ENCODE measurements around the gene SH3RF1. TPM values are rescaled to one million over a fixed set of nuclear protein-coding genes. Genes with fewer than 3 reads are reported as not detected.

Gene SH3RF1
- total and polyA plus RNA-seq, 2 of the 13 experiments (the other 11 are each of a cell fraction or from before 2014, with no cell fraction given): 3.1 to 3.2 TPM

- TF ChIP-seq ZNF513 (CRISPR knock-in tag; conservative IDR thresholded peaks at IDR 0.05): no peak
- TF ChIP-seq DRAP1 (CRISPR knock-in tag; IDR thresholded peaks at IDR 0.05): no peak
- TF ChIP-seq ELK4 (CRISPR knock-in tag; IDR thresholded peaks at IDR 0.05; ENCODE audit: borderline replicate concordance): no peak
- no peak for TF ChIP-seq ZNF570 (CRISPR knock-in tag; IDR thresholded peaks at IDR 0.05; ENCODE audit: borderline replicate concordance)
Measured at GRCh38 chr4:169144061-169144600, 126.6 kb downstream of the SH3RF1 start (continued).

- ATAC-seq: no peak
- no peak for FAIRE-seq
- ChIA-PET CTCF (ENCODE audit: low intra/inter-chr PET ratio, low total read pairs) (no interaction called here), POLR2A (no interaction called here)
- Histone ChIP-seq H3K27ac (ENCODE audit: extremely low read length, insufficient read depth, low read length) (no peak overlapping the region), H3K4me1 (ENCODE audit: insufficient read depth, low read length) (no peaks in the 10 kb centered on the region), H2AFZ (ENCODE audit: low read length) (no peak overlapping the region), H4K20me1 (ENCODE audit: insufficient read depth, low read length) (no peaks in the 10 kb centered on the region), H3K79me2 (ENCODE audit: insufficient read depth, low read length) (no peaks in the 10 kb centered on the region), H3K36me3 (replicated peaks in 1 of 2; ENCODE audit: control insufficient read depth in 1 of 2, insufficient read depth in 2 of 2, low read length in 2 of 2) (peaks cover 0 to 1% of the 10 kb centered on the region in 2 experiments; a peak in 1 of 5 replicates), H3K4me2 (ENCODE audit: low read depth, low read length) (no peak overlapping the region), H3K9me3 (ENCODE audit: low read length) (no peaks in the 10 kb centered on the region), H3K9ac (ENCODE audit: insufficient read depth, low read depth, low read length) (no peak overlapping the region), H3K27me3 (ENCODE audit: control insufficient read depth in 1 of 2, insufficient read depth in 2 of 2, low read length in 2 of 2) (no peaks in the 10 kb centered on the region), H3K4me3 (replicated peaks in 1 of 3; ENCODE audit: insufficient read depth in 1 of 3, low read depth in 2 of 3, low read length in 3 of 3) (no peak overlapping the region)
- WGBS (ENCODE audit: low lambda C conversion rate): 97% methylated on average over 9 of the region's 9 CpGs
- no peak for DNase-seq (ENCODE audit: low spot score)
- in situ Hi-C loops (cut with HindIII; ENCODE audit: extremely low pct_ligation_motif_present, low pct_unique_long_range_greater_than_20kb) (no loop called here), intact Hi-C loops (cut with micrococcal nuclease; ENCODE audit: unreplicated experiment) (no loop called here)
- TF ChIP-seq RERE (CRISPR knock-in tag; IDR thresholded peaks at IDR 0.05; ENCODE audit: low read depth) (no peak), ZNF615 (CRISPR knock-in tag; IDR thresholded peaks at IDR 0.05; ENCODE audit: borderline replicate concordance) (no peak), ESRRA (CRISPR knock-in tag; IDR thresholded peaks at IDR 0.05; ENCODE audit: low read depth) (no peak)
- BruUV-seq (replicated peaks): no TSS peak
Measured at GRCh38 chr4:169143335-169143734, 127.4 kb downstream of the SH3RF1 start.

Data from HepG2 (cell line).